WTC11 (cell line): ENCODE results near the gene TPX2. TPM values are rescaled to one million over a fixed set of nuclear protein-coding genes. Genes with fewer than 3 reads are reported as not detected.
A peak's percentile ranks its signal among the peaks of the same experiment; 100 is the strongest.

ENCODE experiments used
- ATAC-seq: fragments of 200-7000 bp; cut with Tn5 transposase; 2 replicates; pipeline ENCODE4 v1.10.0; 2021; ENCODE audit warnings: mild to moderate bottlenecking, moderate library complexity
- CTCF ChIA-PET: fragments of 300-600 bp; sonication (Branson Sonifier 250); formaldehyde crosslinking; loops from one replicate; lab custom pipeline; 2021; ENCODE audit warnings: antibody characterized with exemption; lab: Charles Lee
- POLR2A ChIA-PET: fragments of 350-600 bp; sonication (Branson Sonifier 250); formaldehyde crosslinking; loops from one replicate; lab custom pipeline; 2021; ENCODE audit warnings: antibody characterized with exemption; lab: Charles Lee
- DNase-seq: peaks from one replicate; pipeline ENCODE4 v3.0.0; 2021; ENCODE audit warnings: low spot score
- H3K27ac Mint-ChIP-seq: 2 replicates; pipeline ENCODE4 v1.8.0; 2021; ENCODE audit warnings: mixed read lengths
- H3K27me3 Mint-ChIP-seq: 2 replicates; pipeline ENCODE4 v1.8.0; 2021; ENCODE audit warnings: low read depth, mild to moderate bottlenecking, moderate library complexity, mixed read lengths
- H3K36me3 Mint-ChIP-seq: 2 replicates; pipeline ENCODE4 v1.8.0; 2021; ENCODE audit warnings: mixed read lengths
- H3K4me1 Mint-ChIP-seq: 2 replicates; pipeline ENCODE4 v1.8.0; 2022; ENCODE audit warnings: mixed read lengths
- H3K4me3 Mint-ChIP-seq: 2 replicates; pipeline ENCODE4 v1.8.0; 2021; ENCODE audit warnings: mild to moderate bottlenecking, moderate library complexity, mixed read lengths
- H3K9me3 Mint-ChIP-seq: 2 replicates; pipeline ENCODE4 v1.8.0; 2021; ENCODE audit warnings: mixed read lengths
- ATF1 ChIP-seq: sonication (generic); formaldehyde crosslinking; IDR thresholded peaks from 2 replicates; pipeline ENCODE4 v1.8.1; 2023; ENCODE audit warnings: mild to moderate bottlenecking, moderate library complexity, missing genetic modification reagents
- ATF2 ChIP-seq: sonication (generic); formaldehyde crosslinking; IDR thresholded peaks from 2 replicates; pipeline ENCODE4 v1.8.1; 2022; ENCODE audit warnings: low read depth, missing genetic modification reagents, borderline replicate concordance
- CBFB ChIP-seq: sonication (generic); formaldehyde crosslinking; IDR thresholded peaks from 2 replicates; pipeline ENCODE4 v1.8.1; 2022; ENCODE audit warnings: mild to moderate bottlenecking, low read depth, missing genetic modification reagents
- GABPB1 ChIP-seq: sonication (generic); formaldehyde crosslinking; IDR thresholded peaks from 2 replicates; pipeline ENCODE4 v1.8.1; 2023; ENCODE audit warnings: mild to moderate bottlenecking, missing genetic modification reagents
- JUN ChIP-seq: sonication (generic); formaldehyde crosslinking; IDR thresholded peaks from 2 replicates; pipeline ENCODE4 v1.8.0; 2023; ENCODE audit warnings: mild to moderate bottlenecking, missing genetic modification reagents
- KAT7 ChIP-seq: sonication (generic); formaldehyde crosslinking; IDR thresholded peaks from 2 replicates; pipeline ENCODE4 v1.8.1; 2023; ENCODE audit warnings: missing genetic modification reagents, mild to moderate bottlenecking, borderline replicate concordance
- NFYB ChIP-seq: sonication (generic); formaldehyde crosslinking; conservative IDR thresholded peaks from 2 replicates; pipeline ENCODE4 v1.8.0; 2022; ENCODE audit warnings: low read depth, missing genetic modification reagents
- RELA ChIP-seq: sonication (generic); formaldehyde crosslinking; IDR thresholded peaks from 2 replicates; pipeline ENCODE4 v1.8.1; 2022; ENCODE audit warnings: missing genetic modification reagents, mild to moderate bottlenecking, borderline replicate concordance
- SP1 ChIP-seq: sonication (generic); formaldehyde crosslinking; conservative IDR thresholded peaks from 2 replicates; pipeline ENCODE4 v1.8.1; 2022; ENCODE audit warnings: missing genetic modification reagents
- ZNF263 ChIP-seq: sonication (generic); formaldehyde crosslinking; IDR thresholded peaks from 2 replicates; pipeline ENCODE4 v1.8.1; 2022; ENCODE audit warnings: low read depth, mild to moderate bottlenecking, moderate library complexity, missing genetic modification reagents
- ZNF416 ChIP-seq: fragments of 250-450 bp; sonication (Bioruptor Pico); IDR thresholded peaks from 2 replicates; pipeline ENCODE4 v1.9.0; 2021; ENCODE audit warnings: mild to moderate bottlenecking, inconsistent platforms
- total RNA-seq: library from RNA; stranded (reverse); gene quantifications from 3 replicates; pipeline ENCODE4 v1.2.3, GENCODE V29; 2021
- TF ChIP-seq, protein P1 (sequence below): fragments of 250-450 bp; sonication (Bioruptor Pico); IDR thresholded peaks from 2 replicates; pipeline ENCODE4 v1.9.0; 2021; ENCODE audit warnings: moderate library complexity, mild to moderate bottlenecking, inconsistent platforms, borderline replicate concordance
- TF ChIP-seq, protein P2 (sequence below): sonication (generic); formaldehyde crosslinking; IDR thresholded peaks from 2 replicates; pipeline ENCODE4 v1.8.1; 2022; ENCODE audit warnings: missing genetic modification reagents, borderline replicate concordance
- TF ChIP-seq, protein P3 (sequence below): sonication (generic); formaldehyde crosslinking; IDR thresholded peaks from 2 replicates; pipeline ENCODE4 v1.8.1; 2023; ENCODE audit warnings: mild to moderate bottlenecking, missing genetic modification reagents, moderate library complexity
- TF ChIP-seq, protein P4 (sequence below): sonication (generic); formaldehyde crosslinking; IDR thresholded peaks from 2 replicates; pipeline ENCODE4 v1.8.1; 2022; ENCODE audit warnings: mild to moderate bottlenecking, missing genetic modification reagents, moderate library complexity, borderline replicate concordance
- TF ChIP-seq, protein P5 (sequence below): fragments of 250-450 bp; sonication (Bioruptor Pico); IDR thresholded peaks from 2 replicates; pipeline ENCODE4 v2.1.2; 2022; ENCODE audit warnings: mild to moderate bottlenecking, moderate library complexity
- TF ChIP-seq, protein P6 (sequence below): fragments of 250-450 bp; sonication (Bioruptor Pico); IDR thresholded peaks from 2 replicates; pipeline ENCODE4 v1.9.0; 2021; ENCODE audit warnings: mild to moderate bottlenecking

Gene TPX2
- total RNA-seq, 1 experiment from 2014 or later = 123 TPM

GRCh38 chr20:31837896-31838397, 98.9 kb downstream of the TPX2 start:
- Mint-ChIP-seq H3K36me3 (no peaks in the 10 kb centered on the region), H3K27me3 (no peaks in the 10 kb centered on the region), H3K9me3 (no peaks in the 10 kb centered on the region), H3K4me3 (no peak overlapping the region), H3K4me1 (peaks cover 27% of the 10 kb centered on the region)
- ATAC-seq (no peak), DNase-seq (no peak)
- CTCF ChIA-PET = interaction anchor here (0.7 to 5.7 kb wide), 8 partner anchors 8 to 279 kb away, joined by 3 to 70 read pairs (median 4); partner anchors contain the start of genes FOXS1 and PDRG1
- POLR2A ChIA-PET = interaction anchor here (0.5 kb wide), 2 partner anchors 505 to 1624 kb away, joined by 3 to 5 read pairs; no protein-coding TSS in a partner anchor
- TF ChIP-seq JUN (CRISPR knock-in tag) = 0 out of 2 replicates have a peak, but pooled peaks have one; percentile 19
- TF ChIP-seq, protein P1, sequence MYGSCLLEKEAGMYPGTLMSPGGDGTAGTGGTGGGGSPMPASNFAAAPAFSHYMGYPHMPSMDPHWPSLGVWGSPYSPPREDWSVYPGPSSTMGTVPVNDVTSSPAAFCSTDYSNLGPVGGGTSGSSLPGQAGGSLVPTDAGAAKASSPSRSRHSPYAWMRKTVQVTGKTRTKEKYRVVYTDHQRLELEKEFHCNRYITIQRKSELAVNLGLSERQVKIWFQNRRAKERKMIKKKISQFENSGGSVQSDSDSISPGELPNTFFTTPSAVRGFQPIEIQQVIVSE (CRISPR knock-in tag) = no peak
- TF ChIP-seq, all 79 proteins: peak for 1
- no peak overlapping the region for H3K27ac Mint-ChIP-seq

- no peak for ATAC-seq
- TF ChIP-seq RELA (CRISPR knock-in tag) = no peak
- TF ChIP-seq, protein P2, sequence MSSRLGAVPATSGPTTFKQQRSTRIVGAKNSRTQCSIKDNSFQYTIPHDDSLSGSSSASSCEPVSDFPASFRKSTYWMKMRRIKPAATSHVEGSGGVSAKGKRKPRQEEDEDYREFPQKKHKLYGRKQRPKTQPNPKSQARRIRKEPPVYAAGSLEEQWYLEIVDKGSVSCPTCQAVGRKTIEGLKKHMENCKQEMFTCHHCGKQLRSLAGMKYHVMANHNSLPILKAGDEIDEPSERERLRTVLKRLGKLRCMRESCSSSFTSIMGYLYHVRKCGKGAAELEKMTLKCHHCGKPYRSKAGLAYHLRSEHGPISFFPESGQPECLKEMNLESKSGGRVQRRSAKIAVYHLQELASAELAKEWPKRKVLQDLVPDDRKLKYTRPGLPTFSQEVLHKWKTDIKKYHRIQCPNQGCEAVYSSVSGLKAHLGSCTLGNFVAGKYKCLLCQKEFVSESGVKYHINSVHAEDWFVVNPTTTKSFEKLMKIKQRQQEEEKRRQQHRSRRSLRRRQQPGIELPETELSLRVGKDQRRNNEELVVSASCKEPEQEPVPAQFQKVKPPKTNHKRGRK = no peak
- TF ChIP-seq SP1 (CRISPR knock-in tag) = no peak
- TF ChIP-seq CBFB (CRISPR knock-in tag) = no peak
- TF ChIP-seq NFYB (CRISPR knock-in tag) = no peak
- no peak for TF ChIP-seq ZNF263
- TF ChIP-seq, protein P3, sequence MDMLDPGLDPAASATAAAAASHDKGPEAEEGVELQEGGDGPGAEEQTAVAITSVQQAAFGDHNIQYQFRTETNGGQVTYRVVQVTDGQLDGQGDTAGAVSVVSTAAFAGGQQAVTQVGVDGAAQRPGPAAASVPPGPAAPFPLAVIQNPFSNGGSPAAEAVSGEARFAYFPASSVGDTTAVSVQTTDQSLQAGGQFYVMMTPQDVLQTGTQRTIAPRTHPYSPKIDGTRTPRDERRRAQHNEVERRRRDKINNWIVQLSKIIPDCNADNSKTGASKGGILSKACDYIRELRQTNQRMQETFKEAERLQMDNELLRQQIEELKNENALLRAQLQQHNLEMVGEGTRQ (CRISPR knock-in tag) = no peak
- TF ChIP-seq, protein P4, sequence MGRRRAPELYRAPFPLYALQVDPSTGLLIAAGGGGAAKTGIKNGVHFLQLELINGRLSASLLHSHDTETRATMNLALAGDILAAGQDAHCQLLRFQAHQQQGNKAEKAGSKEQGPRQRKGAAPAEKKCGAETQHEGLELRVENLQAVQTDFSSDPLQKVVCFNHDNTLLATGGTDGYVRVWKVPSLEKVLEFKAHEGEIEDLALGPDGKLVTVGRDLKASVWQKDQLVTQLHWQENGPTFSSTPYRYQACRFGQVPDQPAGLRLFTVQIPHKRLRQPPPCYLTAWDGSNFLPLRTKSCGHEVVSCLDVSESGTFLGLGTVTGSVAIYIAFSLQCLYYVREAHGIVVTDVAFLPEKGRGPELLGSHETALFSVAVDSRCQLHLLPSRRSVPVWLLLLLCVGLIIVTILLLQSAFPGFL (CRISPR knock-in tag) = no peak
- TF ChIP-seq ATF1 (CRISPR knock-in tag) = no peak
- no peak for TF ChIP-seq ZNF416 (CRISPR knock-in tag)
- H3K9me3 Mint-ChIP-seq = no peaks in the 10 kb centered on the region
- no peak overlapping the region for H3K27ac Mint-ChIP-seq
- ChIA-PET POLR2A (no interaction called here), CTCF (interaction anchor here (0.8 to 5.7 kb wide), 6 partner anchors 7 to 205 kb away, joined by 4 to 70 read pairs (median 6); partner anchors contain the start of genes FOXS1 and PDRG1)
- H3K4me3 Mint-ChIP-seq = no peak overlapping the region
- H3K36me3 Mint-ChIP-seq = no peaks in the 10 kb centered on the region
- H3K4me1 Mint-ChIP-seq = peaks cover 33% of the 10 kb centered on the region
- no peaks in the 10 kb centered on the region for H3K27me3 Mint-ChIP-seq
- DNase-seq = no peak
Measured at GRCh38 chr20:31838646-31839292, 99.7 kb downstream of the TPX2 start.

DNA sequence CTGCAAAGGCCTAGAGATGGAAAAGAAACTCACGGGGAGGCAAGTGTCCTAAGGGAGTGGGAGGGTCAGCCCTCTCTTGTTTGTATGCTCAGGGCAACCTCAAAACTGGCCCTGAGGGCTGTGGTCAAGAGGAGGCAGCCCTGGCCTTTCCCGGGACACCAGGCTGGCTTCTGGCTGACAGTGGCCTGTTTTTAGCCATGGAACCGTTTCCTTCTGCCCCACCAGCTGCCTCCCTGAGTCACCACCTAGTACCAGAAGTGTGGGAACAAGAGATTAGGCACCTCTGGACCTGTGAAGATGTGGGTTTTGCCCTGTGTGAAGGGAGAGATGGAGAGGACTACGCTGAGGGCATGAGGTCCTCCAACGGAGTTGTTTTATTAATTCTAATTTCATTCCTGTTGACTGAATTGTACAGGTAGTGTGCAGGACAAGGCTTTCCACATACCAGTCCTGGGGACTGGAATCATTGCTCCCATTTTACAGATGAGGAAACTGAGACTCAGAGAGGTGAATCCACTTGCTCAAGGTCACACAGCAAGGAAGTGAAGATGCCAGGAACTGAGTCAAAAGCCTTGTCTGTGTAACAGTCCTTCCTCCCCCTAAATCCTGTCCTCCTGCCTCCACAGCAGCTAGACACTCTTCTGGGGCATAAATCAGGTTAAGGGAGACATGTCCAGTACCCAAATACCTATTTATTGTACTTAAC, 100.8 kb downstream of the TPX2 start:
- ChIA-PET POLR2A (no interaction called here), CTCF (interaction anchor here (0.6 to 1.4 kb wide), 4 partner anchors 12 to 17 kb away, joined by 3 to 5 read pairs (median 4); no protein-coding TSS in a partner anchor)
- H3K4me1 Mint-ChIP-seq = peaks cover 33% of the 10 kb centered on the region
- no peaks in the 10 kb centered on the region for H3K36me3 Mint-ChIP-seq
- H3K4me3 Mint-ChIP-seq = no peak overlapping the region
- H3K9me3 Mint-ChIP-seq = no peaks in the 10 kb centered on the region
- H3K27ac Mint-ChIP-seq = no peak overlapping the region
- no peaks in the 10 kb centered on the region for H3K27me3 Mint-ChIP-seq
- no peak for DNase-seq
- no peak for ATAC-seq
- TF ChIP-seq KAT7 (CRISPR knock-in tag) (no peak), GABPB1 (CRISPR knock-in tag) (no peak), ATF2 (no peak), ZNF416 (CRISPR knock-in tag) (no peak)
- TF ChIP-seq, protein P5, sequence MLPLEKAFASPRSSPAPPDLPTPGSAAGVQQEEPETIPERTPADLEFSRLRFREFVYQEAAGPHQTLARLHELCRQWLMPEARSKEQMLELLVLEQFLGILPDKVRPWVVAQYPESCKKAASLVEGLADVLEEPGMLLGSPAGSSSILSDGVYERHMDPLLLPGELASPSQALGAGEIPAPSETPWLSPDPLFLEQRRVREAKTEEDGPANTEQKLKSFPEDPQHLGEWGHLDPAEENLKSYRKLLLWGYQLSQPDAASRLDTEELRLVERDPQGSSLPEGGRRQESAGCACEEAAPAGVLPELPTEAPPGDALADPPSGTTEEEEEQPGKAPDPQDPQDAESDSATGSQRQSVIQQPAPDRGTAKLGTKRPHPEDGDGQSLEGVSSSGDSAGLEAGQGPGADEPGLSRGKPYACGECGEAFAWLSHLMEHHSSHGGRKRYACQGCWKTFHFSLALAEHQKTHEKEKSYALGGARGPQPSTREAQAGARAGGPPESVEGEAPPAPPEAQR (CRISPR knock-in tag) = no peak
- TF ChIP-seq, protein P6, sequence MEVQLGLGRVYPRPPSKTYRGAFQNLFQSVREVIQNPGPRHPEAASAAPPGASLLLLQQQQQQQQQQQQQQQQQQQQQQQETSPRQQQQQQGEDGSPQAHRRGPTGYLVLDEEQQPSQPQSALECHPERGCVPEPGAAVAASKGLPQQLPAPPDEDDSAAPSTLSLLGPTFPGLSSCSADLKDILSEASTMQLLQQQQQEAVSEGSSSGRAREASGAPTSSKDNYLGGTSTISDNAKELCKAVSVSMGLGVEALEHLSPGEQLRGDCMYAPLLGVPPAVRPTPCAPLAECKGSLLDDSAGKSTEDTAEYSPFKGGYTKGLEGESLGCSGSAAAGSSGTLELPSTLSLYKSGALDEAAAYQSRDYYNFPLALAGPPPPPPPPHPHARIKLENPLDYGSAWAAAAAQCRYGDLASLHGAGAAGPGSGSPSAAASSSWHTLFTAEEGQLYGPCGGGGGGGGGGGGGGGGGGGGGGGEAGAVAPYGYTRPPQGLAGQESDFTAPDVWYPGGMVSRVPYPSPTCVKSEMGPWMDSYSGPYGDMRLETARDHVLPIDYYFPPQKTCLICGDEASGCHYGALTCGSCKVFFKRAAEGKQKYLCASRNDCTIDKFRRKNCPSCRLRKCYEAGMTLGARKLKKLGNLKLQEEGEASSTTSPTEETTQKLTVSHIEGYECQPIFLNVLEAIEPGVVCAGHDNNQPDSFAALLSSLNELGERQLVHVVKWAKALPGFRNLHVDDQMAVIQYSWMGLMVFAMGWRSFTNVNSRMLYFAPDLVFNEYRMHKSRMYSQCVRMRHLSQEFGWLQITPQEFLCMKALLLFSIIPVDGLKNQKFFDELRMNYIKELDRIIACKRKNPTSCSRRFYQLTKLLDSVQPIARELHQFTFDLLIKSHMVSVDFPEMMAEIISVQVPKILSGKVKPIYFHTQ (CRISPR knock-in tag) = no peak
